K562 (cell line): Measurements from ENCODE around the gene RNF214.

Experiments used
- ATF3 ChIP-seq, 2 experiments: fragments of 450-650 bp in 1 of 2; sonication (generic) in 1 of 2; formaldehyde crosslinking in 1 of 2; IDR thresholded peaks in 1 of 2; conservative IDR thresholded peaks in 1 of 2; 2 replicates each; pipeline versions ENCODE4 v1.6.1 to v1.8.1; 2016 to 2023; ENCODE audit warnings: mild to moderate bottlenecking in 2 of 2, moderate library complexity in 2 of 2, inconsistent platforms in 1 of 2, missing genetic modification reagents in 1 of 2
- CC2D1A ChIP-seq: fragments of 450-650 bp; IDR thresholded peaks from 2 replicates; pipeline ENCODE4 v1.6.1; 2017; ENCODE audit warnings: mild to moderate bottlenecking
- IRF1 ChIP-seq: sonication (generic); formaldehyde crosslinking; IDR thresholded peaks from 2 replicates; pipeline ENCODE4 v1.8.0; 2022; ENCODE audit warnings: missing genetic modification reagents, mild to moderate bottlenecking, borderline replicate concordance

GRCh38 chr11:117226388-117227385 lies 5.8 kb upstream of the RNF214 start:
- TF ChIP-seq CC2D1A: no peak
- no peak for TF ChIP-seq ATF3 (IDR thresholded peaks at IDR 0.05)
- TF ChIP-seq ATF3 (CRISPR knock-in tag; conservative IDR thresholded peaks at IDR 0.05): no peak
- no peak for TF ChIP-seq IRF1 (CRISPR knock-in tag)
